ENCODE results near the gene KLRK1.
"Not testable (repeated sequence)": the region's sequence is repeated elsewhere in the genome, so short reads cannot be mapped to it uniquely, and the experiment has no call there.

Gene KLRK1

GRCh38 chr12:10389904-10390303 is at the start of gene KLRK1:
TSS of gene KLRK1 (minus strand) at chr12:10390041. CDS start at chr12:10388810, 1,231 bp downstream.
- DNase-seq: no peak

- not testable (repeated sequence) for DNase-seq
Measured at GRCh38 chr12:10437601-10438000, 47.8 kb upstream of the KLRK1 start.

DNA sequence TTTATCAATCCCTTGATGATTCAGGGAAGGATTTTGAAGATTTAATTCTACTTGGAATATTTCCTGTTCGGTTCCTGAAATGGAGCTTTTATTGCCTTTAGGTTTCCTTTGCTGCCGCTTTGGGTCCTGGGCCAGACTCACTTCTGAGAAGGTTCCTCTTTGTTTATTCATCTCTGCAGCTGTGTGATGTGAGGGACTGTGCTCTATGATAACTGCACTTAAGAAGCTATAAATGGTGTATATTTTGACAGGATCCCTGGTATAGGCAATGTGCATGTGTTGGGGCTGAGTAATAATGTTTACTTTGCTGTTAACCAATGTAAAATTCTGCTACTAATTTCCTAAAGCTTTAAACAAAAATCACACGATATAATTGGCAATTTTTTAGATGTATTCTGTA is 46.0 kb upstream of the KLRK1 start, which contains the start of gene KLRC2:
Gene KLRC2 (minus strand): TSS at position 195 of the 400 bp plus-strand sequence. CDS start 24 bp downstream, at position 171.
- DNase-seq: not testable (repeated sequence)

DNA sequence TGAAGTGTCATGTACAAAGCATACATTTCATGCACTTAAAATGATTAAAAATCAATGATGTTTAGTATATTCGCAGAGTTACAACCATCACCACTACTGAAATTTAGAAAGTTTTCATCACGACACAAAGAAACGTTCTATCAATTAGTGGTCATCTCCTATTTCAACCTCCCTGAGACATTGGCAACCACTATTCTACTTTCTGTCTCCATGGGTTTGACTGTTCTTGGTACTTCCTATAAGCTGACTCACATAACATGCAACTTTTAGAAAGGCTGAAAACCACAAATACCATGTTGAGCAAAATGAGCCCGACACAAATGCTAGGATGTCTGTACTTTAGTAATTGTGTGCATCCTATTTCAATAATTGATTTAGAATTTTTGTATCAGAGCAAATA is 40.8 kb upstream of the KLRK1 start:
- not testable (repeated sequence) for DNase-seq

GRCh38 chr12:10425938-10426337 is 36.1 kb upstream of the KLRK1 start:
- DNase-seq: not testable (repeated sequence)

GRCh38 chr12:10424260-10424899 is 34.5 kb upstream of the KLRK1 start:
- not testable (repeated sequence) for DNase-seq

- not testable (repeated sequence) for DNase-seq
Measured at GRCh38 chr12:10422159-10422558, 32.3 kb upstream of the KLRK1 start.

DNA sequence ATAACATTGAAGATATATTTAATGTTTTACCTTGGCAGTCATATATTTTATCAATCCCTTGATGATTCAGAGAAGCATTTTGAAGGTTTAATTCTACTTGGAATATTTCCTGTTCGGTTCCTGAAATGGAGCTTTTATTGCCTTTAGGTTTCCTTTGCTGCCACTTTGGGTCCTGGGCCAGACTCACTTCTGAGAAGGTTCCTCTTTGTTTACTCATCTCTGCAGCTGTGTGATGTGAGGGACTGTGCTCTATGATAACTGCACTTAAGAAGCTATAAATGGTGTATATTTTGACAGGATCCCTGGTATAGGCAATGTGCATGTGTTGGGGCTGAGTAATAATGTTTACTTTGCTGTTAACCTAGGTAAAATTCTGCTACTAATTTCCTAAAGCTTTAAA is 30.5 kb upstream of the KLRK1 start, which contains the start of gene KLRC3:
Gene KLRC3 (minus strand): TSS at position 262 of the 400 bp plus-strand sequence. CDS start 45 bp downstream, at position 217.
- DNase-seq: not testable (repeated sequence)

DNA sequence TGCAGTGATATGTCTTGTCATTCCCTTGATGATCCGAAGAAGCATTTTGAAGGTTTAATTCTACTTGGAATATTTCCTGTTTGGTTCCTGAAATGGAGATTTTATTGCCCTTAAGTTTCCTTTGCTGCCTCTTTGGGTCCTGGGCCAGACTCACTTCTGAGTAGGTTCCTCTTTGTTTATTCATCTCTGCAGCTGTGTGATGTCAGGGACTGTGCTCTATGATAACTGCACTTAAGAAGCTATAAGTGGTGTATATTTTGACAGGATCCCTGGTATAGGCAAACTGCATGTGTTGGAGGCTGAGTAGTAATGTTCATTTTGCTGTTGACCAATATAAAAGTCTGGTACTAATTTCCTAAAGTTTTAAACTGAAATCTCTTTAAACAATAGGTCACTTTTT is 19.6 kb upstream of the KLRK1 start, which contains the start of gene KLRC4:
Gene KLRC4 (minus strand): TSS at position 366 of the 400 bp plus-strand sequence. CDS start 182 bp downstream, at position 184.
- no peak for DNase-seq

GRCh38 chr12:10408842-10409241 is 19.0 kb upstream of the KLRK1 start:
- no peak for DNase-seq

- DNase-seq: no peak
Measured at GRCh38 chr12:10406725-10407124, 16.9 kb upstream of the KLRK1 start.

- no peak for DNase-seq
Measured at GRCh38 chr12:10405294-10405693, 15.5 kb upstream of the KLRK1 start.

DNA sequence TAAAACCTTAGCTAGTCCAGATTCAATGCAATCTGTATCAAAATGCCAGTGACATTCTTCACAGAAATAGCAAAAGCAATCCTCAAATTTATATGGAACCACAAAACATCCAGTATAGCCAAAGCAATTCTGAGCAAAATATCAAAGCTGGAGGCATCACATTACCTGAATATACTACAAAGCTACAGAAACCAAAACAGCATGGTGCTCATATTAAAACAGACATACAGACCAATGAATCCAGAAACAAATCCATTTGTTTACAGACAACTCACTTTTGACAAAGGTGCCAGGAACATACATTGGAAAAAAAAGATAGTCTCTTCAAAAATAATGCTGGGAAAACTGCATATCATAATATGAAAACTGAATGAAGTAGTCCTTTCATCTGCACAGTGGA is 15.0 kb upstream of the KLRK1 start:
- no peak for DNase-seq

GRCh38 chr12:10400829-10401228 is 11.0 kb upstream of the KLRK1 start:
- no peak for DNase-seq

- no peak for DNase-seq
Measured at GRCh38 chr12:10398168-10398567, 8.3 kb upstream of the KLRK1 start.

GRCh38 chr12:10397296-10397695 is 7.5 kb upstream of the KLRK1 start:
- no peak for DNase-seq

GRCh38 chr12:10396176-10396575 is 6.3 kb upstream of the KLRK1 start:
- not testable (repeated sequence) for DNase-seq

DNA sequence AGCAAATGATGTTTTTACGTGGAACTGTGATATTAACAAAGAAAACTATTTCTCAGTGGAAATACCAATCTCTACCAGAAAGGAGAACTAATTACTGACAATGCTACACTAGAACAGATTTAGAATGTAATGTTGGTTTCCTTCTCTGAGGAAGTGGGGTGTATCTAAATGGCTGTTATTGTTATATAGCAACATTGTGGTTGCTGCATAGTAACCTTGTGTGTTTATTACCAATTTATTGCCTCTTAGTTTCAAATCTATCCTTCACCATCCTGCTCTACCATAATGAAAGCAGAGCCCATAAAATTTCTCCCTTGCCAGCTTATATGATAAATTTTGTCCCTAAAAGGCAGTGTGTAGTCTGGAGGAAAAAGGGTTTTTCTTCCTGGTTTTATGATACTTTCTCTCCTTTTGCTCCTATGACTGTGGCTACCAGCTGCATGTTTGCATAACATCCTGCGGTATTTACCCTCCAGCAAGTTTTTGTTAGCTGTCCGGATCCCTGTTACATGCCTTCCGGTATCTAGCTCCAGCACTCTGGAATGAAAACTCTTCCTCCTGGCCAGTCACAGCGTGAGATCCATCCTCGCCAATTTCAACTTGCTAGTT is 5.7 kb upstream of the KLRK1 start:
- DNase-seq: no peak

DNA sequence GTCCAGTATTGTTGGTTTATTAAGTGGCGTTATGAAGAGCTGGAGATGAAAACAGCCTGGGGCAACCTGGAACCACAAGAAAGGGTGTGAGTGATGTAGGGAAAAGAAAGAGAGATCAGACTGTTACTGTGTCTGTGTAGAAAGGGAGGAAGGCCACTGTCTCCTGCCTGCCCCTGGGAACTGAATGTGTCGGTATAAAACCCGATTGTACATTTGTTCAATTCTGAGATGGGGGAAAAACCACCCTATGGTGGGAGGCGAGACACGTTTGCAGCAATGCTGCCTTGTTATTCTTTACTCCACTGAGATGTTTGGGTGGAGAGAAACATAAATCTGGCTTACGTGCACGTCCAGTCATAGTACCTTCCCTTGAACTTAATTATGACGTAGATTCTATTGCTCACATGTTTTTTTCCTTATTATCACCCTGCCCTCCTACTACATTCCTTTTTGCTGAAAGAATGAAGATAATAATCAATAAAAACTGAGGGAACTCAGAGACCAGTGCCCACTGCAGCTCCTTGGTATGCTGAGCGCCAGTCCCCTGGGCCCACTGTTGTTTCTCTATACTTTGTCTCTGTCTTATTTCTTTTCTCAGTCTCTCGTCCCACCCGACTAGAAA is 4.8 kb upstream of the KLRK1 start:
- not testable (repeated sequence) for DNase-seq

DNA sequence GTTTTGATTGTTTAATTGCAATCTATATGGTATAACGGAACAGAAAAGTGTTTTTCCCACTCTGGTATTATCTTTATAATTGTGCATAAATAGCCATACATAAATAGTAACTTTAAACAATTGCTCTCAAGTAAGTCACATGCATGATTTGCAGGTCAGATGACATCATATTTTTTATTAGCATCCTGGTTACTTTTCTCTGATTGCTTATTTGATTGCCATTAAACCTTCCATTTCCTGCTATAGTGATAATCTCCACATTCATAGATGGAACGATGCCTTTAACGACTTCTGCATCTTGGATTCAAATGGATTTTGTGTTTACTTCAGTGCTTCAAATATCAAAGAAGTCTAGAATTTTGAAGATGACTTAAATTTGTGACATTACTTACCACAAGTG is 3.5 kb upstream of the KLRK1 start:
- no peak for DNase-seq

- no peak for DNase-seq
Measured at GRCh38 chr12:10392394-10392930, 2.6 kb upstream of the KLRK1 start.

DNA sequence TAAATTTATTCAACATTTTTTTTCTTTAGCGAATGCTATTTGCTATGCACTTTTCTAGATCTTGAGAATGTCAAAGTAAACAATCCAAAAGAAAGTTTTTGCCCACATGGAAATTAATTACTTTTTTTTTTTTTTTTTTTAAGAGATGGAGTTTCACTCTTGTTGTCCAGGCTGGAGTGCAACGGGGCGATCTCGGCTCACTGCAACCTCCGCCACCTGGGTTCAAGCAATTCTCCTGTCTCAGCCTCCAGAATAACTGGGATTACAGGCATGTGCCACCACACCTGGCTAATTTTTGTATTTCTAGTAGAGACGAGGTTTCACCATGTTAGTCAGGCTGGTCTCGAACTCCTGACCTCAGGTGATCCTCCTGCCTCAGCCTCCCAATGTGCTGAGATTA is 1.1 kb upstream of the KLRK1 start:
- not testable (repeated sequence) for DNase-seq

DNA sequence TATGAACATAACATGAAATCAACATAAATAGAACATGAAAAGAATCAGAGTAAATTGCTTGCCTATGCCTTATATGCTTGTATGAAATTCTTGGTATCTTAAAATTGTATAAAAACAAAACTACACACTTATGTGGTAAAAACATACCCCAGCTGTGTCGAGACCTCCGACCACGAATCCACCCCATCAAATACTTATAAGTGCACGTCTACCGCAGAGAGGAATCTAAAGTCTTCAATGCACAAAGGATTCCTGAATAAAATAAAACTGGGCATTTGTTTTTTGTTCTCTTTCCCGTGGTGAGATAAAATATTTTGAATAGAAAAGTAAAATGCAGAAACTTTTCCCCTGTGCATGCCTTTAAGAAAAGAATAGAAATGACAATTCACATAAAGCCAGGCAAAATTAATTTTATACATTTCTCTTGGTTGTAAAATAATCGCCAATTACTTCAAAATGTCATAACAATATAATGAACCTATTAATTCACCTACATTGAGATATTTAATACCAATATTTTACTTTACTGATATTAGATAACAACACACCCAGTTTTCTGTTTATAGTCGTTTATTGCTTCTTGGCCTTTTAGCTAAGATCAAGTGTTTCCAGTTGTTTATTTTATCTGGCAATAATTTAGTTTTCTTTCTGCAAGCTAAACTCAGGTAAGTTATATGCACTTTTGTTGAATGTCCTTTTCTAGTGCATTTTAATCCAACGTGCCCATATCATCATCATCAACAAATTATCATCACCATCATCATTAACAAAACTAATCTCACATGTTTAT is 1.0 kb downstream of the KLRK1 start:
- no peak for DNase-seq
